KMS-11 (cell line): Measurements from ENCODE around the gene DENND4A.

Experiments
- H2AFZ ChIP-seq: fragments of 200-600 bp; sonication (generic); 2 replicates; pipeline ENCODE4 v1.6.1; 2016; ENCODE audit warnings: antibody characterized with exemption, mixed run types, low read depth
- H3K27ac ChIP-seq: fragments of 200-600 bp; sonication (generic); 2 replicates; pipeline ENCODE4 v1.6.1; 2016; ENCODE audit warnings: mild to moderate bottlenecking, mixed run types
- H3K27me3 ChIP-seq: fragments of 200-600 bp; sonication (generic); 2 replicates; pipeline ENCODE4 v1.6.1; 2017; ENCODE audit warnings: mild to moderate bottlenecking, low read depth, mixed run types, moderate library complexity; ENCODE audit not compliant: insufficient read depth
- H3K36me3 ChIP-seq: fragments of 200-600 bp; sonication (generic); 2 replicates; pipeline ENCODE4 v1.6.1; 2017; ENCODE audit warnings: mild to moderate bottlenecking, mixed run types; ENCODE audit not compliant: insufficient read depth
- H3K4me1 ChIP-seq: fragments of 200-600 bp; sonication (generic); 2 replicates; pipeline ENCODE4 v1.6.1; 2016; ENCODE audit warnings: mild to moderate bottlenecking, low read depth, mixed run types; ENCODE audit not compliant: poor library complexity, severe bottlenecking
- H3K4me2 ChIP-seq: fragments of 200-600 bp; sonication (generic); 2 replicates; pipeline ENCODE4 v1.7.0; 2016; ENCODE audit warnings: mild to moderate bottlenecking, mixed run types
- H3K4me3 ChIP-seq: fragments of 200-600 bp; sonication (generic); IDR thresholded peaks from 2 replicates; pipeline ENCODE4 v1.6.1; 2017; ENCODE audit warnings: low read depth, low read length, mixed read lengths; ENCODE audit not compliant: insufficient read depth
- H3K79me2 ChIP-seq: fragments of 200-600 bp; sonication (generic); 2 replicates; pipeline ENCODE4 v1.6.1; 2016; ENCODE audit warnings: low read depth, mixed run types; ENCODE audit not compliant: insufficient read depth
- H3K9ac ChIP-seq: fragments of 200-600 bp; sonication (generic); 2 replicates; pipeline ENCODE4 v1.6.1; 2016; ENCODE audit warnings: mild to moderate bottlenecking, mixed run types
- H4K20me1 ChIP-seq: fragments of 200-600 bp; sonication (generic); 2 replicates; pipeline ENCODE4 v1.6.1; 2016; ENCODE audit warnings: mild to moderate bottlenecking, mixed run types; ENCODE audit not compliant: insufficient read depth
- TF ChIP-seq, protein P1 (sequence below): fragments of 200-600 bp; sonication (generic); conservative IDR thresholded peaks from 2 replicates; pipeline ENCODE4 v1.6.1; 2017; ENCODE audit warnings: low read depth, mild to moderate bottlenecking, antibody characterized with exemption, low read length, moderate library complexity, mixed read lengths

Gene DENND4A

GRCh38 chr15:65612949-65613744 lies 178.9 kb downstream of the DENND4A start:
- H3K4me3 ChIP-seq, result no peak overlapping the region
- H3K27me3 ChIP-seq, result no peaks in the 10 kb centered on the region
- no peak overlapping the region for H2AFZ ChIP-seq
- no peak overlapping the region for H3K9ac ChIP-seq
- H3K4me2 ChIP-seq, result no peak overlapping the region
- no peak overlapping the region for H3K27ac ChIP-seq
- peaks cover 26% of the 10 kb centered on the region for H3K79me2 ChIP-seq
- H3K36me3 ChIP-seq, result no peaks in the 10 kb centered on the region
- TF ChIP-seq, protein P1, sequence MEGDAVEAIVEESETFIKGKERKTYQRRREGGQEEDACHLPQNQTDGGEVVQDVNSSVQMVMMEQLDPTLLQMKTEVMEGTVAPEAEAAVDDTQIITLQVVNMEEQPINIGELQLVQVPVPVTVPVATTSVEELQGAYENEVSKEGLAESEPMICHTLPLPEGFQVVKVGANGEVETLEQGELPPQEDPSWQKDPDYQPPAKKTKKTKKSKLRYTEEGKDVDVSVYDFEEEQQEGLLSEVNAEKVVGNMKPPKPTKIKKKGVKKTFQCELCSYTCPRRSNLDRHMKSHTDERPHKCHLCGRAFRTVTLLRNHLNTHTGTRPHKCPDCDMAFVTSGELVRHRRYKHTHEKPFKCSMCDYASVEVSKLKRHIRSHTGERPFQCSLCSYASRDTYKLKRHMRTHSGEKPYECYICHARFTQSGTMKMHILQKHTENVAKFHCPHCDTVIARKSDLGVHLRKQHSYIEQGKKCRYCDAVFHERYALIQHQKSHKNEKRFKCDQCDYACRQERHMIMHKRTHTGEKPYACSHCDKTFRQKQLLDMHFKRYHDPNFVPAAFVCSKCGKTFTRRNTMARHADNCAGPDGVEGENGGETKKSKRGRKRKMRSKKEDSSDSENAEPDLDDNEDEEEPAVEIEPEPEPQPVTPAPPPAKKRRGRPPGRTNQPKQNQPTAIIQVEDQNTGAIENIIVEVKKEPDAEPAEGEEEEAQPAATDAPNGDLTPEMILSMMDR, result no peak
- peaks cover 20% of the 10 kb centered on the region for H3K4me1 ChIP-seq
- no peaks in the 10 kb centered on the region for H4K20me1 ChIP-seq

DNA sequence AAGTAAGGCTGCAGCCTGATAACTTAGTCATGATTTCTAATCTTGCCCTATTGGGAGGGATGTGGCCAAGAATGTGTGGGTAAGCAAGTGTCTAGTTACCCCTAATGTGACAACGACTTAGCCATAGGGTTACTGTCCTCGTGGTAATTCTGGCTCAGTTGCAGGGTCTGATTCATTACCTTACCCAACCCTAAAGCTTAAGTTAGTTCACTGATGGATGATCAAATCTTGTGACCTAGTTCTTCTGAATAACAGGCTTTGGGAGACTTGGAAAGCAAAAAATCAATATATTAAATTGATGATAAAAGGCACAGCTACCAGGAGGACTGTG lies 179.5 kb downstream of the DENND4A start:
- no peak overlapping the region for H3K4me3 ChIP-seq
- H3K9ac ChIP-seq, result no peak overlapping the region
- H3K27ac ChIP-seq, result no peak overlapping the region
- no peak overlapping the region for H2AFZ ChIP-seq
- H4K20me1 ChIP-seq, result no peaks in the 10 kb centered on the region
- H3K36me3 ChIP-seq, result no peaks in the 10 kb centered on the region
- no peak overlapping the region for H3K4me2 ChIP-seq
- no peaks in the 10 kb centered on the region for H3K27me3 ChIP-seq
- H3K79me2 ChIP-seq, result peaks cover 30% of the 10 kb centered on the region
- TF ChIP-seq, protein P1, result no peak
- peaks cover 20% of the 10 kb centered on the region for H3K4me1 ChIP-seq

DNA sequence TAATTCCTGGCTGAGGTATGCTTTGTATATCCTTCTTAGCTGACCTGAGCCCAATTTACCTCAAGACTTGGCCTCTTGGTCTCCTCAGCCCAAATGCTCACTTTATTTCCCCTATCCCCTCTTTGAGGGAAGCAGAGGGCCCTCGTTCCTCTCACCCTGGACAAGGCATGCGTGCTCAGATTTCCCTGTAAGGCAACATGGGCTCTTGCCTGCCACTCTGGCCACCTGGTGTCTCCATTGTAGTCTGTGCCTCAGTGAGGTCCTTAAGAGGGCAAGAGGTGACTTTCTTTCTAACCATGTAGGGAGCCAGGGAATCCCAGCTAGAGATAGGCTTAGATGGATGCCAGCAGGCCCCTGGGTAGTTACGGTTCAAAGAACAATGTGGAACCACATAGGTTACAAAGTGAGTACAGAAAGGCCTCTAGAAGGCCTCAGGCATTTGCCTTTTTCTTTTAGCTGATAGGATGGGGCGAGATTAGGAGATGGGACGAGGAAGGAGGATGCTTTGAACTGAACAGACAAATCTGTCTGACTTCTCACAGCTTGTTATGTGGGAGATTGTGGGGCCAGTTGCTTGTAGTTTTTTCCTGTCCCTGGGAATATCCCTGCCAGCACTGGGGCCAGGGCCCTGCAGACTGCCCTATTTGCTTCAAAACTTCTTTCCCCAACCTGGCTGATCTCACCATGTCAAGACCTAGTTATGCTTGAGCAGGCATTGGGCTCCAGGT lies 180.0 kb downstream of the DENND4A start:
- TF ChIP-seq, protein P1, result no peak
- Histone ChIP-seq H3K36me3 (no peaks in the 10 kb centered on the region), H2AFZ (peak overlapping the region; percentile 89; the same call in 1 of the 2 replicates)

DNA sequence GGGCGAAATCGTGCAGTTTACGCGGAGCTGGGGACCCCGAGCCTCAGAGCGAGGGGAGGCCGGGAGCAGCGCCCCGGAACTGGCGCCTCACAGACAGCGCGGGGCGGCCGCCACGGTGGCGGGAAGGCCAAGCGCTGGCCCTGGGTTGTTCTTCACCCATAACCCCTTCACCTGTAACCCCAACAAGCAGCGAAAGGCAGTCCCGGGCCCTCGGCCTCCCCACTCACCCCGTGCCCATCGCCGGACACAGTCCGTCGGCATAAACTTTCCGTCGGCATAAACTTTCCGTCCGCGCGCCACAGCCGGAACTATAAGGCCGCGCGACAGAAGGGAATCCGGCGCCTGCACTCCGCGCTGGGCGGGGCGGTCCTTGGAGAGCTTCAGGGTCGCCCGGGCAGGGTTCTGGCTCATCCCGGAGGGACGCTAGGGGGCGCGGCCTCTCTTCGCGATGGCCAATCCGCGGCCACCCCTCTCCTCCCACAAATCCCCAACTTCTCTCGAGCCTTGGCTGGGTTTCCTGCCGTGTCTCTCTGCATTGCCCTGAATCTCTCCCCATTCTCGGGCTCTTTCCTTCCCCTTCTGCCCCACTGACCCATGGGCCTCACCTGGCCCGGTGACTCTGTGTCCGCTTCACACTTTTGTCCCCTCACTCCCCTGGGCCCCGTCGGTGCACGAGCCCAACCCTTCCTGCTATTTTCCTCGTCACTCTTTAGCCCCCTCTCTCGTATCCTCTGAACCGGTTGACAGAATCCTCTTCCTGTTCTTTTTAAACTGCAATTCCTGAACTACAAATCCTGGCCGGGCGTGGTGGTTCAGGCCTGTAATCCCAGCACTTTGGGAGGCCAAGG lies 181.0 kb downstream of the DENND4A start, which contains the start of gene INTS14:
Gene INTS14, minus strand, starts transcription at position 261 of the 848 bp plus-strand sequence. CDS start 3,751 bp downstream, outside the sequence.
- Histone ChIP-seq H4K20me1 (no peaks in the 10 kb centered on the region), H3K36me3 (no peaks in the 10 kb centered on the region), H3K4me3 (no peak within 1 kb of the TSS), H3K4me1 (peaks cover 20% of the 10 kb centered on the region), H3K79me2 (peaks cover 30% of the 10 kb centered on the region), H3K9ac (peak within 1 kb of the TSS; percentile 93), H3K27me3 (no peaks in the 10 kb centered on the region), H3K27ac (peak within 1 kb of the TSS; percentile 78), H3K4me2 (peak within 1 kb of the TSS; percentile 95), H2AFZ (peak within 1 kb of the TSS; percentile 89)
- TF ChIP-seq, protein P1, result peak; percentile 67

More for the DNA sequence above, 180.0 kb downstream of the DENND4A start:
- Histone ChIP-seq H3K79me2 (peaks cover 30% of the 10 kb centered on the region), H3K27me3 (no peaks in the 10 kb centered on the region), H3K4me1 (peaks cover 20% of the 10 kb centered on the region), H4K20me1 (no peaks in the 10 kb centered on the region), H3K9ac (peak overlapping the region; percentile 93; the same call in 1 of the 2 replicates), H3K4me3 (no peak overlapping the region), H3K4me2 (peak overlapping the region; percentile 95), H3K27ac (no peak overlapping the region; the same call in 1 of the 2 replicates)
